NCI-H345 treated with DMSO at 0.1 percent for 48 hours (cell line): ENCODE measurements around the gene ALDH3B2.

Experiments
- DNase-seq: peaks from one replicate; lab custom pipeline; 2025; ENCODE audit not compliant: unreplicated experiment; lab: John Stamatoyannopoulos, UW

The ALDH3B2 gene

GRCh38 chr11:67615728-67616430 is 58.5 kb downstream of the ALDH3B2 start:
- DNase-seq: no peak

- DNase-seq: no peak
Measured at GRCh38 chr11:67614730-67615714, 59.4 kb downstream of the ALDH3B2 start.

GRCh38 chr11:67613960-67614715 is 60.3 kb downstream of the ALDH3B2 start:
- no peak for DNase-seq

GRCh38 chr11:67613313-67613959 is 61.0 kb downstream of the ALDH3B2 start:
- no peak for DNase-seq

- DNase-seq: no peak
Measured at GRCh38 chr11:67612751-67613150, 61.7 kb downstream of the ALDH3B2 start.
